GM18867 (cell line): Measurements from ENCODE around the gene RBM6.
A peak's percentile ranks its signal among the peaks of the same experiment; 100 is the strongest.
"Not testable (repeated sequence)": the region's sequence is repeated elsewhere in the genome, so short reads cannot be mapped to it uniquely, and the experiment has no call there.

ENCODE experiments used
- ATAC-seq: cut with Tn5 transposase; IDR thresholded peaks from one replicate; pipeline ENCODE4 v1.9.1; 2021; ENCODE audit warnings: mild to moderate bottlenecking, moderate library complexity; ENCODE audit not compliant: unreplicated experiment

The RBM6 gene

GRCh38 chr3:49939858-49940666 is at the start of gene RBM6:
Gene RBM6 (plus strand): TSS chr3:49940150. CDS start chr3:49962642, 22,492 bp downstream.
- peak; percentile 92 for ATAC-seq

GRCh38 chr3:49895791-49896190 is 44.2 kb upstream of the RBM6 start:
- no peak for ATAC-seq

- ATAC-seq: no peak
These were observed 43.6 kb upstream of the RBM6 start for GRCh38 chr3:49896345-49896744.

- no peak for ATAC-seq
These were observed 41.0 kb upstream of the RBM6 start for GRCh38 chr3:49898991-49899390.

GRCh38 chr3:49899815-49900214 is 40.1 kb upstream of the RBM6 start:
- ATAC-seq: no peak

GRCh38 chr3:49900491-49901153 is 39.3 kb upstream of the RBM6 start:
- ATAC-seq: no peak

- ATAC-seq: no peak
These were observed 38.3 kb upstream of the RBM6 start for GRCh38 chr3:49901366-49902339.

GRCh38 chr3:49902511-49903345 is 37.2 kb upstream of the RBM6 start:
- no peak for ATAC-seq

- ATAC-seq: peak; percentile 85
These were observed 36.2 kb upstream of the RBM6 start, which contains the start of gene MST1R for GRCh38 chr3:49903451-49904424. Gene MST1R (minus strand): TSS chr3:49903873. CDS start chr3:49903609, 264 bp downstream.

- ATAC-seq: not testable (repeated sequence)
These were observed 35.5 kb upstream of the RBM6 start for GRCh38 chr3:49904448-49904847.

- ATAC-seq: peak; percentile 37
These were observed 33.7 kb upstream of the RBM6 start for GRCh38 chr3:49906073-49906743.

- no peak for ATAC-seq
These were observed 31.4 kb upstream of the RBM6 start for GRCh38 chr3:49908373-49909199.

GRCh38 chr3:49910409-49911123 is 29.4 kb upstream of the RBM6 start:
- no peak for ATAC-seq

- no peak for ATAC-seq
These were observed 28.9 kb upstream of the RBM6 start for GRCh38 chr3:49911124-49911420.

GRCh38 chr3:49911611-49912010 is 28.3 kb upstream of the RBM6 start:
- ATAC-seq: no peak

GRCh38 chr3:49912881-49913281 is 27.1 kb upstream of the RBM6 start:
- no peak for ATAC-seq

- no peak for ATAC-seq
These were observed 25.0 kb upstream of the RBM6 start for GRCh38 chr3:49914906-49915305.
